K562 (cell line): ENCODE measurements around the gene TMEM86A. TPM values are rescaled to one million over a fixed set of nuclear protein-coding genes. Genes with fewer than 3 reads are reported as not detected.

Source experiments
- ATAC-seq: fragments of 200-7000 bp; cut with Tn5 transposase; 3 replicates; pipeline ENCODE4 v1.9.1; 2020; ENCODE audit warnings: moderate library complexity
- BruUV-seq: library from RNA; stranded (reverse); fragments of 400-500 nt; replicated peaks from 2 replicates; lab custom pipeline; 2021; lab: Mats Ljungman, UMichigan
- CTCF ChIA-PET: fragments of 300-600 bp; formaldehyde crosslinking; extraction: SDS; loops from one replicate; lab custom pipeline; 2021; ENCODE audit warnings: low intra/inter-chr PET ratio; lab: Yijun Ruan, JAX
- POLR2A ChIA-PET: fragments of 300-600, 350-650 bp; sonication (Branson Sonifier 250); formaldehyde crosslinking; extraction: SDS; loops from one replicate; lab custom pipeline; 2021; ENCODE audit warnings: antibody characterized with exemption, inconsistent platforms; lab: Yijun Ruan, JAX
- DNase-seq, 4 experiments: peaks; one replicate each; pipeline versions ENCODE4 v3.0.0 to v3.0.0-alpha.2; 2011 to 2018; ENCODE audit warnings: low spot score in 3 of 4, mixed read lengths in 3 of 4; ENCODE audit errors: extremely low read depth in 1 of 4
- FAIRE-seq: peaks from 2 replicates; lab custom pipeline; 2011; peaks lifted over from hg19 to GRCh38; lab: Jason Lieb, UNC
- H2AFZ ChIP-seq: 2 replicates; pipeline ENCODE4 v1.6.0; 2011; ENCODE audit warnings: low read depth, low read length, control low read depth, inconsistent platforms
- H3K27ac ChIP-seq: fragments of 200-600 bp; 3 replicates; pipeline ENCODE4 v1.8.0; 2011; ENCODE audit warnings: low read depth, mild to moderate bottlenecking, control low read depth, inconsistent platforms, low read length, moderate library complexity, mixed read lengths; ENCODE audit errors: extremely low read depth
- H3K27me3 ChIP-seq, 2 experiments: fragments of 300-600 bp in 1 of 2; 2 replicates in 1 of 2; 3 replicates in 1 of 2; pipeline versions ENCODE4 v1.6.0 to v1.8.0; 2011; ENCODE audit warnings: inconsistent platforms in 2 of 2, low read length in 2 of 2, mild to moderate bottlenecking in 1 of 2, mixed read lengths in 1 of 2, moderate library complexity in 1 of 2; ENCODE audit not compliant: control insufficient read depth in 2 of 2, insufficient read depth in 2 of 2
- H3K36me3 ChIP-seq: fragments of 300-600 bp; 3 replicates; pipeline ENCODE4 v1.8.0; 2011; ENCODE audit warnings: mild to moderate bottlenecking, low read length, inconsistent platforms; ENCODE audit not compliant: control insufficient read depth, insufficient read depth
- H3K4me1 ChIP-seq, 2 experiments: fragments of 200-600 bp in 1 of 2; replicated peaks in 1 of 2; 2 replicates in 1 of 2; 3 replicates in 1 of 2; pipeline versions ENCODE4 v1.5.1 to v1.8.0; 2011; ENCODE audit warnings: inconsistent platforms in 2 of 2, low read length in 2 of 2, mild to moderate bottlenecking in 1 of 2, mixed read lengths in 1 of 2, moderate library complexity in 1 of 2; ENCODE audit not compliant: control insufficient read depth in 2 of 2, insufficient read depth in 2 of 2
- H3K4me2 ChIP-seq: 2 replicates; pipeline ENCODE4 v1.6.1; 2011; ENCODE audit warnings: low read length, control low read depth, inconsistent platforms, mixed read lengths; ENCODE audit not compliant: insufficient read depth
- H3K4me3 ChIP-seq: fragments of 200-600 bp; sonication (generic), shearing (Covaris generic); 2 replicates; pipeline ENCODE4 v1.5.1; 2016; ENCODE audit warnings: control low read depth, inconsistent platforms
- H3K79me2 ChIP-seq: fragments of 200-600 bp; 3 replicates; pipeline ENCODE4 v1.8.0; 2011; ENCODE audit warnings: low read length, inconsistent platforms; ENCODE audit not compliant: control insufficient read depth, insufficient read depth
- H3K9ac ChIP-seq, 2 experiments: 2 replicates each; pipeline versions ENCODE4 v1.6.0 to v1.6.1; 2011; ENCODE audit warnings: low read depth in 2 of 2, low read length in 2 of 2, control low read depth in 1 of 2, inconsistent platforms in 1 of 2, mild to moderate bottlenecking in 1 of 2, mixed read lengths in 1 of 2; ENCODE audit not compliant: insufficient read depth in 1 of 2
- H3K9me1 ChIP-seq: one replicate; pipeline ENCODE4 v1.6.0; 2011; ENCODE audit warnings: inconsistent platforms, mild to moderate bottlenecking, low read length, moderate library complexity; ENCODE audit not compliant: control insufficient read depth, insufficient read depth
- H3K9me3 ChIP-seq: replicated peaks from 2 replicates; pipeline ENCODE4 v1.5.1; 2011; ENCODE audit warnings: low read depth, low read length, inconsistent platforms; ENCODE audit not compliant: control insufficient read depth, insufficient read depth
- H4K20me1 ChIP-seq: replicated peaks from 2 replicates; pipeline ENCODE4 v1.6.1; 2011; ENCODE audit warnings: low read length, inconsistent platforms, mixed read lengths; ENCODE audit not compliant: control insufficient read depth, insufficient read depth
- ARID3B ChIP-seq: fragments of 250-450 bp; sonication (Bioruptor Pico); IDR thresholded peaks from 2 replicates; pipeline ENCODE4 v1.4.0; 2020; ENCODE audit warnings: borderline replicate concordance
- CTCF ChIP-seq, 3 experiments: IDR thresholded peaks in 2 of 3; conservative IDR thresholded peaks in 1 of 3; 2 replicates each; pipeline ENCODE4 v1.5.1; 2011 to 2012; ENCODE audit warnings: low read length in 3 of 3, mild to moderate bottlenecking in 3 of 3, control low read depth in 2 of 3, improper control_type of control experiment in 1 of 3, inconsistent platforms in 1 of 3, low read depth in 1 of 3, mixed read lengths in 1 of 3, moderate library complexity in 1 of 3; ENCODE audit not compliant: insufficient read depth in 2 of 3
- FOXA3 ChIP-seq, 2 experiments: fragments of 450-650 bp in 1 of 2; sonication (generic) in 1 of 2; formaldehyde crosslinking; IDR thresholded peaks in 1 of 2; conservative IDR thresholded peaks in 1 of 2; 2 replicates each; pipeline versions ENCODE4 v1.4.0 to v1.8.0; 2020 to 2022; ENCODE audit warnings: mild to moderate bottlenecking in 2 of 2, missing genetic modification reagents in 1 of 2
- JUN ChIP-seq, 2 experiments: sonication (generic) in 1 of 2; formaldehyde crosslinking in 1 of 2; IDR thresholded peaks; 2 replicates each; pipeline versions ENCODE4 v1.6.1 to v1.8.0; 2012 to 2022; ENCODE audit warnings: borderline replicate concordance in 2 of 2, mild to moderate bottlenecking in 2 of 2, improper control_type of control experiment in 1 of 2, low read depth in 1 of 2, low read length in 1 of 2, missing genetic modification reagents in 1 of 2
- KLF16 ChIP-seq: IDR thresholded peaks from 2 replicates; pipeline ENCODE4 v1.6.1; 2016; ENCODE audit warnings: antibody characterized with exemption
- NCOA1 ChIP-seq: fragments of 450-650 bp; IDR thresholded peaks from 2 replicates; pipeline ENCODE4 v1.6.1; 2016; ENCODE audit warnings: low read depth
- NFE2L1 ChIP-seq: fragments of 450-650 bp; IDR thresholded peaks from 2 replicates; pipeline ENCODE4 v1.6.1; 2016; ENCODE audit warnings: missing genetic modification characterization, low read depth, mild to moderate bottlenecking, missing compliant biosample characterization, moderate library complexity, borderline replicate concordance
- NRF1 ChIP-seq, 2 experiments: fragments of 450-650 bp; IDR thresholded peaks in 1 of 2; conservative IDR thresholded peaks in 1 of 2; 2 replicates each; pipeline ENCODE4 v1.6.1; 2014; ENCODE audit warnings: mild to moderate bottlenecking in 2 of 2
- U2AF2 ChIP-seq: fragments of 200-400 bp; formaldehyde crosslinking; optimal IDR thresholded peaks from 2 replicates; pipeline ENCODE3; 2017; ENCODE audit warnings: low read depth, mild to moderate bottlenecking, low read length
- USF1 ChIP-seq: sonication (generic); formaldehyde crosslinking; IDR thresholded peaks from 2 replicates; pipeline ENCODE4 v1.9.0; 2022; ENCODE audit warnings: mild to moderate bottlenecking, missing genetic modification reagents
- XRCC5 ChIP-seq: fragments of 200-400 bp; formaldehyde crosslinking; IDR thresholded peaks from 2 replicates; pipeline ENCODE4 v1.6.1; 2017; ENCODE audit warnings: low read depth, mild to moderate bottlenecking, low read length
- ZFP1 ChIP-seq: fragments of 450-650 bp; formaldehyde crosslinking; IDR thresholded peaks from 2 replicates; pipeline ENCODE4 v1.4.0; 2020; ENCODE audit warnings: mild to moderate bottlenecking, mixed read lengths
- ZFP91 ChIP-seq: sonication (generic); formaldehyde crosslinking; IDR thresholded peaks from 2 replicates; pipeline ENCODE4 v1.8.0; 2022; ENCODE audit warnings: mild to moderate bottlenecking, missing genetic modification reagents
- ZZZ3 ChIP-seq: fragments of 450-650 bp; IDR thresholded peaks from 2 replicates; pipeline ENCODE4 v1.6.1; 2016; ENCODE audit warnings: antibody characterized with exemption, mild to moderate bottlenecking, moderate library complexity
- WGBS: fragments of 100-300 bp; shearing (Covaris generic); methylation state at CpG from one replicate; pipeline ENCODE4 v1.1.6; 2016; ENCODE audit warnings: low coverage, mixed read lengths; ENCODE audit not compliant: insufficient coverage; ENCODE audit errors: missing lambda C conversion rate; 5-methylcytosine and 5-hydroxymethylcytosine counted together
- in situ Hi-C: fragments of 300-500 bp; cut with MboI; formaldehyde crosslinking; loops from 4 replicates; pipeline ENCODE4 v1.15.0; 2018; ENCODE audit warnings: inconsistent platforms, mixed read lengths
- intact Hi-C: fragments of 100-400 bp; cut with micrococcal nuclease; formaldehyde crosslinking; loops from 2 replicates; pipeline ENCODE4 v1.14.2; 2022
- polyA plus RNA-seq, 8 experiments: library from polyadenylated mRNA; depleted of rRNA in 4 of 8; stranded (reverse) in 5 of 8; unstranded in 3 of 8; fragments of >200 nt; fragmentation: Nextera tagmentation in 2 of 8; fragmentation: Illumina TruSeq in 1 of 8; extraction: Ambion mirVana in 2 of 8; extraction: Trizol in 1 of 8; gene quantifications; 2 replicates each; pipeline versions ENCODE4 v1.2.1 to v1.2.3, GENCODE V29; 2011 to 2014; ENCODE audit warnings: inconsistent platforms in 1 of 8, missing spikeins in 1 of 8
- total RNA-seq, 7 experiments: library from RNA; depleted of rRNA in 6 of 7; stranded (reverse); fragments of >200 nt in 6 of 7; fragmentation: Illumina TruSeq in 2 of 7; extraction: Trizol in 2 of 7; gene quantifications; 2 replicates each; pipeline versions ENCODE4 v1.2.1 to v1.2.3, GENCODE V29; 2011 to 2021; ENCODE audit warnings: low replicate concordance in 1 of 7

TMEM86A gene
- total and polyA plus RNA-seq, 9 of the 15 experiments (the other 6 are each of a cell fraction or from before 2014, with no cell fraction given): 0.22 to 1.3 (median 0.40) TPM; not detected in 2

GRCh38 chr11:18721561-18722292 is 23.1 kb downstream of the TMEM86A start:
- peaks cover 2% of the 10 kb centered on the region; the same call in 1 of the 2 replicates for H4K20me1 ChIP-seq
- peaks cover 3% of the 10 kb centered on the region for H3K9me1 ChIP-seq
- in situ Hi-C loops: no loop called here
- peak overlapping the region in 1 of 2 experiments; percentile 82; a peak in 2 of 4 replicates for H3K9ac ChIP-seq
- H3K4me2 ChIP-seq: peak overlapping the region; percentile 82
- peaks cover 6 to 40% of the 10 kb centered on the region in 2 experiments for H3K27me3 ChIP-seq
- peak overlapping the region; percentile 93 for H2AFZ ChIP-seq
- peak; percentile 90 for ATAC-seq
- no peaks in the 10 kb centered on the region for H3K36me3 ChIP-seq
- no peaks in the 10 kb centered on the region for H3K79me2 ChIP-seq
- peak; percentile 61 to 76 (median 68) for DNase-seq
- H3K9me3 ChIP-seq: no peaks in the 10 kb centered on the region
- peak overlapping the region; percentile 30; the same call in 1 of the 2 replicates for H3K4me3 ChIP-seq
- 16% methylated on average over 28 of the region's 36 CpGs for WGBS
- POLR2A ChIA-PET: interaction anchor here (0.6 to 1.1 kb wide), 7 partner anchors 16 to 31 kb away, joined by 3 to 5 read pairs (median 3); partner anchors contain the start of gene TMEM86A
- peak; percentile 86 for FAIRE-seq
- intact Hi-C loops: no loop called here
- CTCF ChIA-PET: interaction anchor here (0.6 to 0.7 kb wide), 2 partner anchors 54 to 843 kb away, joined by 3 read pairs; no protein-coding TSS in a partner anchor
- BruUV-seq: no TSS peak
- peaks cover 2 to 14% of the 10 kb centered on the region in 2 experiments; a peak in 3 of 5 replicates for H3K4me1 ChIP-seq
- no peak overlapping the region for H3K27ac ChIP-seq
- no peak for TF ChIP-seq ZFP91 (CRISPR knock-in tag)
- TF ChIP-seq U2AF2: no peak
- TF ChIP-seq FOXA3 (CRISPR knock-in tag; conservative IDR thresholded peaks at IDR 0.05 in 1 of 2, IDR thresholded peaks at IDR 0.05 in 1 of 2): no peak
- 0 out of 2 replicates have a peak, but pooled peaks have one; percentile 17 for TF ChIP-seq USF1
- no peak for TF ChIP-seq ZZZ3
- TF ChIP-seq NFE2L1 (tag): no peak
- no peak for TF ChIP-seq ZFP1 (CRISPR knock-in tag)
- TF ChIP-seq NRF1 (conservative IDR thresholded peaks at IDR 0.05 in 1 of 2, IDR thresholded peaks at IDR 0.05 in 1 of 2): no peak
- no peak for TF ChIP-seq KLF16
- TF ChIP-seq NCOA1: no peak
- peak; percentile 58 to 87 (median 72) for TF ChIP-seq CTCF (IDR thresholded peaks at IDR 0.05 in 2 of 3, conservative IDR thresholded peaks at IDR 0.05 in 1 of 3; ENCODE audit: insufficient read depth in 2 of 3, low read depth in 1 of 3, low read length in 3 of 3)
- TF ChIP-seq JUN (IDR thresholded peaks at IDR 0.05; ENCODE audit: borderline replicate concordance, low read depth, low read length): no peak
- TF ChIP-seq JUN (CRISPR knock-in tag; IDR thresholded peaks at IDR 0.05; ENCODE audit: borderline replicate concordance): no peak
- no peak for TF ChIP-seq ARID3B (CRISPR knock-in tag)
- TF ChIP-seq XRCC5: peak; percentile 41; the same call in 1 of the 2 replicates
